GM19395 (cell line): ENCODE results near the gene DOK6.

ENCODE experiments used
- ATAC-seq: cut with Tn5 transposase; IDR thresholded peaks from one replicate; pipeline ENCODE4 v1.9.1; 2021; ENCODE audit warnings: mild to moderate bottlenecking, moderate library complexity; ENCODE audit not compliant: unreplicated experiment

DOK6 gene

DNA sequence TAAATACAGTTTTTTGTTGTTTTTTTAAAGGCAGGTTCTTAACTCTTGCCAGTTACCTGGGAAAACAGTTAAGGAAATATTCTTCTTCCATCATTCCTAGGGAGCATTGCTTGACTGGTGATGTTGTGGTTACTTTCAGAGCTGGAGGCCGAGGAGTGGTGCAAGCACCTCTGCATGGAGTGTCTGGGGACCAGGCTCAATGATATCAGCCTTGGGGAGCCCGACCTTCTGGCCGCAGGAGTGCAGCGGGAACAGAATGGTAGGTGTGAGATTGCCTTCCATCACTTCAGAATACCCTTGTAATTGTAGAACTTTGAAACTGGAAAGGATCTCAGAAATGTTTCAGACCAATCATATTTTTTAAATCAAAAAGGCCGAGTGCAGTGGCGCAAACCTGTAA lies 276.9 kb downstream of the DOK6 start:
- no peak for ATAC-seq

DNA sequence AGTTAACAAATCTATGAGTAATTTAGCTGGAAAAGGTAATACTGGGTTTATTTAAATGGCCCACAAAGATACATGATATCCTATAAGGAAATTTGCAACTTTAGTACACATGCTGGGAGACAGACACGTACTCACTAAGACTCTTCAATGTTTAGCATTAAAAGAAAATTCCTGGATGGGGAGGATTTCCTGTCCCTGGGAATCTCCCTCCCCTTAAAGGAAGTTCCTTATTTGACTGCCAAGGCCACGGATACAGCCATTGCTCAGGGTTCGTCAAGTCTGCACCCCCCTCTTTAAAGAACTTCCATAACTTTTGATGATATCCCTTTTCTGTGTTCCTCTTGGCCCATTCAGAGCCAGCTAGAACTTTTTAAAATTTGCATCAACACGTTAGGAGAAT lies 279.4 kb downstream of the DOK6 start:
- no peak for ATAC-seq

- ATAC-seq = no peak
These were observed 282.5 kb downstream of the DOK6 start for GRCh38 chr18:69683176-69683575.

DNA sequence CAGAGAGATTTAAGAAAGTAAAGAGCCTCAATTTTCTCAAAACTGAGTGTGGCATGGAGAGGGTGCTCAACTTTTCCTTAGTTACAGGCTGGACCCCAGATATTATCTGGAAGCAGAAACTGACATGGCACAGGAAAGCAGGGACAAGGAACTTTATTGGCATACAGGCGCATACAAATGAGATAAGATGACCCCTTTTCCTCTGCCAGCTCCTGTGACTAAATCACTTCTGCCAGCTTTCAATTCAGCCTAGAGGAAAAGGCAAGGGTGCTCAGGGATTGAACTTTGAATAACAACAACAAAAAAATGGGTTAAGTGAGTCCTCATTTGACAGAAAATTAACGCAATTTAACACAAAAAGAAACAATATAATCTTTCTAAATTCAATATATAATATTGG lies 284.1 kb downstream of the DOK6 start:
- ATAC-seq = no peak

DNA sequence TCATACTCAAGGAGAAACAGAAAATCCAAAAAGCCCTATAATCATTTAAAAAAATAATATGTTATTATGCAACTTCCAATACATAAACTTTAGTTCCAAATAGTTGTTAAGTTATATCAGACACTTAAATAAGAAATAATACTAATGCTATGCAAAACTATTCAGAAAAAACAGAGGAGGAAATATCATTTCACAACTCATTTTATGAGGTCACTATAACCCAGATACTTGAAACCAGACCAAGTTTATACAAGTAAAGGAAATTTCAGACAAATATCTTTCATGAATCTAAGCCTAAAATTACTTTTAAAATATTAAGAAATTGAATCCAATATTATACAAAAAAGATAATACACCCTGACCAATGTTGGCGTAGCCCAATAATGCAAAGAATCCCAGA lies 286.2 kb downstream of the DOK6 start:
- ATAC-seq = no peak

DNA sequence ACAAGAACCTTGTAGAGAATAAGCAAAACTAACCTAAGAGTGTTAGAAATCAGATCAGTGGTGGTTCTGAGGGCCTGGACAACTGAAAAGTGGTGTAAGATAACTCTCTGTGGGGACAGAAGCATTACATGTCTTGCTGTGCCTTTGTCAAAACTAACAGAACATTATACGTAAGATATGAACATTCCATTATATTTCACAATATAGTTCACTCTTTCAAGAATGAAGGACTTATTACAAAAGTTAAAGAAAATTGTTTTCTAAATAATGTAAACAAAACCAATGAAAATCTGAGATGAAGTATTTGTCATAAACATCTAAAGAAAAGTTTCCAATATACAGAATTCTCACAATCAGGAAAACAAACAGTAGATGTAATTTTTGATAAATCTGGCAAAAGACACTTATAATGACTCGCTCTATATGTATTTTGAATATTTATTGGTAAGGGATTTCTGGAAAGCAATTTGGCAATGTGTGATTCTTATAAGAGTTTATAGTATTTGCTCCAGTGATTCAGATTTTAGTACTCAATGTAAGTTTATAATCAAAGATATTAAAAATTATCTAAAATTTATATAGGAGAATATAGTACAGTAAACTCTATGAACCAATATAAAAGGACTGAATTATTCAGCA lies 288.6 kb downstream of the DOK6 start:
- ATAC-seq = no peak

DNA sequence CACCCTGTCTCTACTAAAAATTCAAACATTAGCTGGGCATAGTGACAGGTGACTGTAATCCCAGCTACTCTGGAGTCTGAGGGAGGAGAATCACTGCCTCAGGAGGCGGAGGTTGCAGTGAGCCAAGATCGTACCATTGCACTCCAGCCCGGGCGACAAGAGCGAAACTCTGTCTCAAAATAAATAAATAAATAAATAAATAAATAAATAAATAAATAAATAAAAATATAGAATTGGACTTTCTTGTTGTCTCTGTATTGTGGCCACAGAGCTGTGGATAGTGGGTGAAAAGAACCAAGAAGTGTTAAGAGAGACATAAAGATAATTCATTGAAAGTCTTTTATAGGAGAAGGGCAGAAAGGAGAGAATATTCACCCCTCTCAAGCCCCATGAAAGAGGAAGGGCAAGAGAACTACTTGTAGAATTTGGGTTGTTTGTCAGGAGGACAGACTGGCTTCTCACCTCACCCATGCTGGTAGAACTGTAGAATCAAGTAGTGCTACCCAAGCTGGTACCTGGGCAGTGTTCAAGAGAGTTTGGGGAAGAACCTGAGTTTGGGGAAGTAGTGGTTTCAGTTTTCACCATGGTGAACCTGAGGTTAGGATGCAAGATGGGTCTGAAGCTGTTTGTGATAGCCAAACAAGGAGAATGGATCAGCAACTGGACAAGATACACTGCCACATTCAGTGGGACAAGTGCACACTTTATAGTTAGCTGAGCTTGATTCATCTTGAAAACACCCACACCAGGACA lies 290.5 kb downstream of the DOK6 start:
- no peak for ATAC-seq

GRCh38 chr18:69697069-69697468 lies 296.4 kb downstream of the DOK6 start:
- ATAC-seq = no peak

DNA sequence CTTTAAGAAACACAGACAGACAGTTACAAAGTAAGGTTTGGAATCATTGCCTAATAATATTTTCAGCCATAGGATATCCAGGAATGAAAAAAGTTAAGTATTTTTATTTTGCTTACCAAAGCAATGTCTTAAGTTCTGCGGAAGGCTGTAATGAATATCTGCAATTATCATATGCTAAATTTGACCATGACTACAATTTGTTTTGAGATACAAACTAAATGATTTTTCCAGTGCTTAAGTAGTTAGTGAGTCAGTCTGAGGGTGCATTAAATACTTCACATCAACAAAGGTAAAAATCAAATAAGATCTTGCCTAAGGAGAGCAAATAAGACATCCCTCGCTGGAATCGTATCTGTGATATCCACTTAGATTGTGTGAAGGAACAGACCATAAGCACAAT lies 297.0 kb downstream of the DOK6 start:
- no peak for ATAC-seq

GRCh38 chr18:69701305-69701704 lies 300.6 kb downstream of the DOK6 start:
- ATAC-seq = no peak

- no peak for ATAC-seq
These were observed 302.8 kb downstream of the DOK6 start for GRCh38 chr18:69703461-69703860.

GRCh38 chr18:69705987-69706386 lies 305.3 kb downstream of the DOK6 start:
- ATAC-seq = no peak

GRCh38 chr18:69708844-69709243 lies 308.2 kb downstream of the DOK6 start:
- no peak for ATAC-seq

- no peak for ATAC-seq
These were observed 314.6 kb downstream of the DOK6 start for GRCh38 chr18:69715191-69715795.

GRCh38 chr18:69717586-69717985 lies 316.9 kb downstream of the DOK6 start:
- ATAC-seq = no peak

GRCh38 chr18:69718912-69719547 lies 318.3 kb downstream of the DOK6 start:
- ATAC-seq = no peak

DNA sequence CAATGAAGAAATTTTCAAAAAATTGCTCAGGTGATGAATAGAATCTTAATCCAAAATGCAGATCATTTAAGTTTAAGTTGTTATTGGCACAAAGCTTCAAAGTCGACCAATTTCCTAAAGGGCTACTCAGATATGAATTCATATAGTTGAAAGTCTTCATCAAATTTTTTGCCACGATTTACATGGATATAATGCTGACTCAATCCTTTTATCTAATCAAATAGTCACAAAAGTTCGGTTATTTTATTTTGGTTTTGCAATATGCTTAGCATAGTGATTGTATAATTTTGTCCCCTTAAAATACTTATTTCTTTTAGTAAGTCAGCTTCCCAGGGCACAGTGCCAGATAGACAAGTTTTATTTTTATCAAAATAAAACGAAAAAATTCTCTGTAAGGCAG lies 319.7 kb downstream of the DOK6 start:
- ATAC-seq = no peak

DNA sequence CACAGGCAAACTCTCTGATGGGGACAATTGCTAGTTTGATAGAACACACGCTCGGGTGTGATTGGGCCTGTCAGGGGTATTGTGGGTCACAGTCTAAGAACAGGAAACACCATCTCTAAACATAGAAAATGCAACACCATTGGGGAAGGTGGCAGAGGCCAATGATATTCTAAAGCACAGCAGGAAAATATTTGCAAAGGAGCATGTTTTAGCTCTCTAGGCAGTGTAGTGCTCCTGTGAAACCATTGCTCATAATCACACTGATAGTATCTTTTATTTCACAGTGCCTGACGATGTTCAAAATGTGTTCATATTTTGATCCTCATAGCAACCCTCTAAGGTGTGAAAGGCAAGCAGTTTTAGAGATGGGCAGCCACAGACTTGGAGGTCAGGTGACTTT lies 322.7 kb downstream of the DOK6 start:
- no peak for ATAC-seq

DNA sequence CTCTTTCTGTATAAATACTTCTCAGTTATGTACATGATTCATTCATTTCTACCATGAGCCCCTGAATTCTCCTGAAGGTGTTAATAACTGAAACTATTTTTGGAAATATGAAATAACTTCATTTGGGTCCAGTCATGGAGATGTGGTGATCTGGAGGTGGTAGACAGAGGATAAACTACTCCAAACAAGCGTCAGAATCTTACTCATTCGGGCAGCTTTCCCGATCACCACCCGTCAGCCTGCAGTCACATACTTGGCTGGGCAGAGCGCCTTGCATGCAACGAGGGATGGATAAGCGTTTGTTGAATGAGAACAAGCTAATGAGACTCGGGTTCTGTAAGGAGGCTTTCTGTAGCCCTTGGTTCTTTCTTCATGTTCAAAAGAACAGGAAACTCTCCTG lies 324.3 kb downstream of the DOK6 start:
- no peak for ATAC-seq

DNA sequence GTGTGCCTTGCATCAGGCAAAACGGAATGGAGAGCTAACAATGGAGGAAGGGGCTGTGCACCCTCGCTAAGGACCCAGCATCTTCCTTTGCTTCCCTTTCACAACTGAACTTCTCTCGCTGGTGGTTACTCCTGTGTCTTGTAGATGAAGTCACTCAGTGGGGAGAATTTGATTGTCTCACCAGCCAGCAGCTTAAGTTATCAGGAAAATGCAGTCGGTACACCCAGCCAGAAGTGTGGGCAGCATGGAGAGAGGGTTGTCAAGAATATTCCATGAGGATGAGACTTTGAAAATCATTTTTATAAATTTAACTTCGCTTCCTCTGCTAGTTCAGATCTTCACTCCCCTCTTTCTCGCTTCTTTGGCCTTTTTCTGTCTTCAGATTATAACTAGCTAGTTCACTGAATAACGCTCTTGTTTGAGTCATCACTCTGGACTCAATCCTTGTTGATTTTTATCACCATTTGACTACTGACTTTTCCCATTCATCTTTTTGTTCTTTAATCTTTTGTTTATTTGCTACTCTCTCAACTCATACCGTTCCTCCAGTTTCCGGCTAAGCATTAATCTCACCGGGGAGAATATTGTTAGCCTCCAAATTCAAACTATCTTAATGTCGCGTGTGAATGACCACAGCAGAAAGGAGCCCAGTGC lies 325.3 kb downstream of the DOK6 start:
- no peak for ATAC-seq

DNA sequence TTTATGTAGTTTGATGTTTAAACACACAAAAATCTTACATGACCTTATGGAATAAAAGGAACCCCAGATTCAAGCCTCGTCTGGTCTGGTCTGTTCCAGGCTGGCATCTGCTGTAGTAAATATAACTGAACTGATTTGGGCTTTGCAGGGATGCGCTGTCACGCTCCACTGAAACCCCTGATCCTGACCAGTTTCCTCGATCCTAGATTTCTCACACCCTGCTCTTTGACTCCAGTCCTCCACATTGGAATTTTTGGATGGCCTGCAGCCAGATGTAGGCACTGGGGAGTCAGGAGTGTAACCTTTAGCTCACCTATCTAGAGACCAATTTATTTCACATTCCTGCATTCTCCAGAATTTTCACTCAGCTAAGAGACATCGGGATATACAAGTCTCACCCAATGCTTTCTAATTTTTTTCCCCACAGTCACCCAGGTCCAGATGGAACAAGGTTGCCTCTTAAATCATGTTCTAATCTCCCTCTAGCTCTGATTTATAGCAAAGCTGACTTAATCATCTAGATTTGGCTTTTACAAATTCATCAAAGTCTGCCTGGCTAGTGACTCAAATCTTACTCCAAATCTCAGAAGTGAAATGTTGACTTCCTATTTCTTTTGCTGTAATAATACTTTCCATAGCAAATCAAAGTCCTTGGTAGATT lies 327.4 kb downstream of the DOK6 start:
- ATAC-seq = no peak
